Renal cortical epithelial cell (primary cell): Measurements from ENCODE around the gene ATP8B1. TPM values are rescaled to one million over a fixed set of nuclear protein-coding genes. Genes with fewer than 3 reads are reported as not detected.

Experiments used
- DNase-seq: peaks from one replicate; pipeline ENCODE4 v3.0.0-alpha.2; 2011; ENCODE audit warnings: low read depth
- total RNA-seq: library from RNA; depleted of rRNA; stranded (reverse); fragments of >200 nt; gene quantifications from 2 replicates; pipeline ENCODE4 v1.2.3, GENCODE V29; 2014

Gene ATP8B1
- total RNA-seq, 1 donor from 2014 or later, result 27.1 TPM

- DNase-seq, result no peak
Measured at GRCh38 chr18:57792631-57793301, 10.3 kb downstream of the ATP8B1 start.

GRCh38 chr18:57791911-57792310, 11.2 kb downstream of the ATP8B1 start:
- no peak for DNase-seq

GRCh38 chr18:57791192-57791591, 11.9 kb downstream of the ATP8B1 start:
- no peak for DNase-seq

- DNase-seq, result no peak
Measured at GRCh38 chr18:57790316-57790715, 12.8 kb downstream of the ATP8B1 start.

GRCh38 chr18:57789759-57790158, 13.4 kb downstream of the ATP8B1 start:
- no peak for DNase-seq

GRCh38 chr18:57789090-57789489, 14.0 kb downstream of the ATP8B1 start:
- no peak for DNase-seq

GRCh38 chr18:57787068-57787685, 15.9 kb downstream of the ATP8B1 start:
- no peak for DNase-seq

- DNase-seq, result no peak
Measured at GRCh38 chr18:57785751-57786437, 17.2 kb downstream of the ATP8B1 start.

GRCh38 chr18:57784801-57785114, 18.4 kb downstream of the ATP8B1 start:
- no peak for DNase-seq

GRCh38 chr18:57784034-57784800, 18.9 kb downstream of the ATP8B1 start:
- DNase-seq, result peak; percentile 83

- no peak for DNase-seq
Measured at GRCh38 chr18:57782049-57782448, 21.1 kb downstream of the ATP8B1 start.

GRCh38 chr18:57780706-57781347, 22.3 kb downstream of the ATP8B1 start:
- DNase-seq, result peak; percentile 98

- peak; percentile 89 for DNase-seq
Measured at GRCh38 chr18:57780318-57780705, 22.8 kb downstream of the ATP8B1 start.

- DNase-seq, result no peak
Measured at GRCh38 chr18:57776767-57777166, 26.3 kb downstream of the ATP8B1 start.

- no peak for DNase-seq
Measured at GRCh38 chr18:57776354-57776753, 26.8 kb downstream of the ATP8B1 start.

GRCh38 chr18:57775937-57776336, 27.2 kb downstream of the ATP8B1 start:
- peak; percentile 90 for DNase-seq

- peak; percentile 26 for DNase-seq
Measured at GRCh38 chr18:57772387-57772799, 30.7 kb downstream of the ATP8B1 start.

GRCh38 chr18:57771626-57772025, 31.5 kb downstream of the ATP8B1 start:
- peak; percentile 65 for DNase-seq

GRCh38 chr18:57771193-57771592, 31.9 kb downstream of the ATP8B1 start:
- DNase-seq, result peak; percentile 50

- no peak for DNase-seq
Measured at GRCh38 chr18:57768537-57769326, 34.4 kb downstream of the ATP8B1 start.
